ENCODE results near the gene CTSA.

DNA sequence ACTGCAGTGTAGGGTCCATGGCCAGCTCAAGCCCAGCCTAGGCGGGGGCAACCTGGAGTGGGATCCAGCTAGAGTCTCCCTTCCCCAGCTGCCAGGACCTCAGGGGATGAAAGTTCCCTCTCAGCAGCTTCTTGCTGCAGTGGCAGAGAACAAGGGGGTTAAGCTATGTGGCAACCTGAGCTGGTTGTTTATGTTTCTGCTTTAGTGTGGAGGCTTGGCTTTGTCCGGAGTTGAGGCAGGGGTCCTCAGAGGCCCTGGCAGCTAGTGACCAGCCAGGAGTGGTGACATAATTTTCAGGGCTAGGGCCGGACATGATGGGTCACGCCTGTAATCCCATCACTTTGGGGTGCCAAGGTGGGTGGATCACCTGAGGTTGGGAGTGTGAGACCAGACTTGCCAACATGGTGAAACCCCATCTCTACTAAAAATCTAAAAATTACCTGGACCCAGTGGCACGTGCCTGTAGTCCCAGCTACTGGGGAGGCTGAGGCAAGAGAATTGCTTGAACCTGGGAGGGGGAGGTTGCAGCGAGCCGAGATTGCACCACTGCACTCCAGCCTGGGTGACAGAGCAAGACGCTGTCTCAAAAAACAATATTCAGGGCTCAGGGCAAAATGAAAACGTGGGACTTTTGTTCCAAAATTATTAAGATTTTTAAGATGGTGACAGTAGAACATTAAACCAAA is 34.8 kb downstream of the CTSA start:
- TF ChIP-seq, protein P1, sequence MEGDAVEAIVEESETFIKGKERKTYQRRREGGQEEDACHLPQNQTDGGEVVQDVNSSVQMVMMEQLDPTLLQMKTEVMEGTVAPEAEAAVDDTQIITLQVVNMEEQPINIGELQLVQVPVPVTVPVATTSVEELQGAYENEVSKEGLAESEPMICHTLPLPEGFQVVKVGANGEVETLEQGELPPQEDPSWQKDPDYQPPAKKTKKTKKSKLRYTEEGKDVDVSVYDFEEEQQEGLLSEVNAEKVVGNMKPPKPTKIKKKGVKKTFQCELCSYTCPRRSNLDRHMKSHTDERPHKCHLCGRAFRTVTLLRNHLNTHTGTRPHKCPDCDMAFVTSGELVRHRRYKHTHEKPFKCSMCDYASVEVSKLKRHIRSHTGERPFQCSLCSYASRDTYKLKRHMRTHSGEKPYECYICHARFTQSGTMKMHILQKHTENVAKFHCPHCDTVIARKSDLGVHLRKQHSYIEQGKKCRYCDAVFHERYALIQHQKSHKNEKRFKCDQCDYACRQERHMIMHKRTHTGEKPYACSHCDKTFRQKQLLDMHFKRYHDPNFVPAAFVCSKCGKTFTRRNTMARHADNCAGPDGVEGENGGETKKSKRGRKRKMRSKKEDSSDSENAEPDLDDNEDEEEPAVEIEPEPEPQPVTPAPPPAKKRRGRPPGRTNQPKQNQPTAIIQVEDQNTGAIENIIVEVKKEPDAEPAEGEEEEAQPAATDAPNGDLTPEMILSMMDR (IDR thresholded peaks at IDR 0.05 in 2 of 3, conservative IDR thresholded peaks at IDR 0.05 in 1 of 3; ENCODE audit: borderline replicate concordance in 1 of 3, insufficient read depth in 1 of 3, low read depth in 2 of 3, low read length in 2 of 3): no peak
- TF ChIP-seq SIN3A (IDR thresholded peaks at IDR 0.05; ENCODE audit: low read depth): no peak
- no peak for TF ChIP-seq POLR2A (IDR thresholded peaks at IDR 0.05; ENCODE audit: borderline replicate concordance, extremely low read depth, insufficient read depth, insufficient read length)
- no peak for TF ChIP-seq EGR1 (IDR thresholded peaks at IDR 0.05; ENCODE audit: low read depth)
- TF ChIP-seq EZH2phosphoT487 (IDR thresholded peaks at IDR 0.05; ENCODE audit: borderline replicate concordance): no peak
- no peak for TF ChIP-seq ZNF274 (IDR thresholded peaks at IDR 0.05; ENCODE audit: low read depth, low read length)
- no peak for TF ChIP-seq YY1 (IDR thresholded peaks at IDR 0.05; ENCODE audit: extremely low read depth, insufficient replicate concordance, low read depth, low read length)
- no peak for TF ChIP-seq EZH2 (IDR thresholded peaks at IDR 0.05)
- TF ChIP-seq, protein P2, sequence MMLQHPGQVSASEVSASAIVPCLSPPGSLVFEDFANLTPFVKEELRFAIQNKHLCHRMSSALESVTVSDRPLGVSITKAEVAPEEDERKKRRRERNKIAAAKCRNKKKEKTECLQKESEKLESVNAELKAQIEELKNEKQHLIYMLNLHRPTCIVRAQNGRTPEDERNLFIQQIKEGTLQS (IDR thresholded peaks at IDR 0.05): no peak
- TF ChIP-seq, protein P3, sequence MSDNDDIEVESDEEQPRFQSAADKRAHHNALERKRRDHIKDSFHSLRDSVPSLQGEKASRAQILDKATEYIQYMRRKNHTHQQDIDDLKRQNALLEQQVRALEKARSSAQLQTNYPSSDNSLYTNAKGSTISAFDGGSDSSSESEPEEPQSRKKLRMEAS (IDR thresholded peaks at IDR 0.05): no peak
- TF ChIP-seq POLR2AphosphoS5 (IDR thresholded peaks at IDR 0.05; ENCODE audit: low read depth, low read length): no peak
- TF ChIP-seq CEBPB (IDR thresholded peaks at IDR 0.05; ENCODE audit: low read depth): no peak
- TF ChIP-seq, protein P4, sequence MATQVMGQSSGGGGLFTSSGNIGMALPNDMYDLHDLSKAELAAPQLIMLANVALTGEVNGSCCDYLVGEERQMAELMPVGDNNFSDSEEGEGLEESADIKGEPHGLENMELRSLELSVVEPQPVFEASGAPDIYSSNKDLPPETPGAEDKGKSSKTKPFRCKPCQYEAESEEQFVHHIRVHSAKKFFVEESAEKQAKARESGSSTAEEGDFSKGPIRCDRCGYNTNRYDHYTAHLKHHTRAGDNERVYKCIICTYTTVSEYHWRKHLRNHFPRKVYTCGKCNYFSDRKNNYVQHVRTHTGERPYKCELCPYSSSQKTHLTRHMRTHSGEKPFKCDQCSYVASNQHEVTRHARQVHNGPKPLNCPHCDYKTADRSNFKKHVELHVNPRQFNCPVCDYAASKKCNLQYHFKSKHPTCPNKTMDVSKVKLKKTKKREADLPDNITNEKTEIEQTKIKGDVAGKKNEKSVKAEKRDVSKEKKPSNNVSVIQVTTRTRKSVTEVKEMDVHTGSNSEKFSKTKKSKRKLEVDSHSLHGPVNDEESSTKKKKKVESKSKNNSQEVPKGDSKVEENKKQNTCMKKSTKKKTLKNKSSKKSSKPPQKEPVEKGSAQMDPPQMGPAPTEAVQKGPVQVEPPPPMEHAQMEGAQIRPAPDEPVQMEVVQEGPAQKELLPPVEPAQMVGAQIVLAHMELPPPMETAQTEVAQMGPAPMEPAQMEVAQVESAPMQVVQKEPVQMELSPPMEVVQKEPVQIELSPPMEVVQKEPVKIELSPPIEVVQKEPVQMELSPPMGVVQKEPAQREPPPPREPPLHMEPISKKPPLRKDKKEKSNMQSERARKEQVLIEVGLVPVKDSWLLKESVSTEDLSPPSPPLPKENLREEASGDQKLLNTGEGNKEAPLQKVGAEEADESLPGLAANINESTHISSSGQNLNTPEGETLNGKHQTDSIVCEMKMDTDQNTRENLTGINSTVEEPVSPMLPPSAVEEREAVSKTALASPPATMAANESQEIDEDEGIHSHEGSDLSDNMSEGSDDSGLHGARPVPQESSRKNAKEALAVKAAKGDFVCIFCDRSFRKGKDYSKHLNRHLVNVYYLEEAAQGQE (IDR thresholded peaks at IDR 0.05; ENCODE audit: low read depth): no peak
